ENCODE results near the gene VWA8.

DNA sequence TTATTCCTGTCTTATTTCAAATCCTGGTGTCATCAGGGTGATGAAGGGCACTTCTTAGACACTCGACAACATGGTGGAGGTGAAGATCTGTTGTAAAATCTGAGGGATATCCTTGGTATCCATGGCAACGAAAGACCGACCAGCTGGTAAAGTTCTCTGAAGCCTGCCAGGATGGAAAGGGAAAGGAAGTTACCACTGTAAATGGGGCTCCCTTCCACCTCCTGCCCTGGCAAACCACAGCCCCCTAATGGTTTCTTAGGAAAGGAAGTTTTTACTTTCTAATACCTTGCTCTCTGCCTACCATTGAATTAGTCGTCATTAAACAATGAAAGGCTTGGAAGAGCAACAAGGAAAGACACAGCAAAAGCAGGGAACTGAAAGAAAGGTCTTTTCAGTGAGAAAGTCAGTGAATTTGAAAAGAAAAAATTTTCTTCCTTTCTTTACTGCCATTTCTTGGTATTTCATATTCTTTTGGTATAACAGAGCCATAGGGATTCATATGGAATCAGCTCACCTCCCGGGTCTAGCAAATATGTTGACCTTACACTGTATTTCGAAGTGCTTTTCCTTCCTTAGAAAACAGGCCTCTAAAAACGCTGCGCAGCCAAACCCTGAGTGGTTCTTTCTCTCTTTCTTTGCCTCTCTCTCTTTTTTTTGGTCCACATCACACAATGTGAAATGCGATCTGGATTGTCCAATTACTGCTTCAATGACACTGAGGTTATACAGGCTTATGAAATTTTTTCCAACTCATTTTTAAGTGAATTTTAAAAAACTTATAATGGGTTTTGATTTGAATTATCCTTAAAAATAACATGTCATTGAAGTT, 392.6 kb downstream of the VWA8 start:
- TF ChIP-seq, protein P1, sequence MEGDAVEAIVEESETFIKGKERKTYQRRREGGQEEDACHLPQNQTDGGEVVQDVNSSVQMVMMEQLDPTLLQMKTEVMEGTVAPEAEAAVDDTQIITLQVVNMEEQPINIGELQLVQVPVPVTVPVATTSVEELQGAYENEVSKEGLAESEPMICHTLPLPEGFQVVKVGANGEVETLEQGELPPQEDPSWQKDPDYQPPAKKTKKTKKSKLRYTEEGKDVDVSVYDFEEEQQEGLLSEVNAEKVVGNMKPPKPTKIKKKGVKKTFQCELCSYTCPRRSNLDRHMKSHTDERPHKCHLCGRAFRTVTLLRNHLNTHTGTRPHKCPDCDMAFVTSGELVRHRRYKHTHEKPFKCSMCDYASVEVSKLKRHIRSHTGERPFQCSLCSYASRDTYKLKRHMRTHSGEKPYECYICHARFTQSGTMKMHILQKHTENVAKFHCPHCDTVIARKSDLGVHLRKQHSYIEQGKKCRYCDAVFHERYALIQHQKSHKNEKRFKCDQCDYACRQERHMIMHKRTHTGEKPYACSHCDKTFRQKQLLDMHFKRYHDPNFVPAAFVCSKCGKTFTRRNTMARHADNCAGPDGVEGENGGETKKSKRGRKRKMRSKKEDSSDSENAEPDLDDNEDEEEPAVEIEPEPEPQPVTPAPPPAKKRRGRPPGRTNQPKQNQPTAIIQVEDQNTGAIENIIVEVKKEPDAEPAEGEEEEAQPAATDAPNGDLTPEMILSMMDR (conservative IDR thresholded peaks at IDR 0.05): no peak
- TF ChIP-seq ZFX (IDR thresholded peaks at IDR 0.05): no peak

Measured in C4-2B (cell line).